K562 treated with DMSO at 1 percent for 24 hours (cell line): ENCODE data around the gene RUNDC3A. TPM values are rescaled to one million over a fixed set of nuclear protein-coding genes. Genes with fewer than 3 reads are reported as not detected.

ENCODE experiments used
- total RNA-seq: library from RNA; unstranded; fragments of 300-600 nt; gene quantifications from 2 replicates; pipeline ENCODE4 v1.2.3, GENCODE V29; 2022; ENCODE audit warnings: low read depth; ENCODE audit not compliant: insufficient read depth

Gene RUNDC3A
- total RNA-seq, result 0.30 TPM in 1 of 2 replicates, not detected in the other

GRCh38 chr17:44308320-44308818 is at the start of gene RUNDC3A:
RUNDC3A (plus strand) TSS chr17:44308601; CDS start chr17:44308833, 232 bp downstream.

GRCh38 chr17:44267818-44268490 is 40.4 kb upstream of the RUNDC3A start, which contains the start of gene SLC4A1:
SLC4A1 (minus strand) TSS chr17:44268135; CDS start chr17:44262866, 5,269 bp downstream.

GRCh38 chr17:44324571-44325275 is 16.3 kb downstream of the RUNDC3A start, which contains the start of gene SLC25A39:
SLC25A39 (minus strand) TSS chr17:44324823; CDS start chr17:44323562, 1,261 bp downstream.

GRCh38 chr17:44344939-44345453 is 36.6 kb downstream of the RUNDC3A start, which contains the start of gene GRN:
GRN (plus strand) TSS chr17:44345302; CDS start chr17:44349165, 3,863 bp downstream.

GRCh38 chr17:44363613-44364159 is 55.3 kb downstream of the RUNDC3A start, which contains the start of gene FAM171A2:
FAM171A2 (minus strand) TSS chr17:44363853; CDS start chr17:44363714, 139 bp downstream.

Other genes starting within 250 kb of the RUNDC3A start
- gene LSM12, start 241.9 kb upstream of the RUNDC3A start, total RNA-seq, result 26.5 and 29.9 TPM in 2 replicates
- 59.0 and 66.9 TPM in 2 replicates for gene G6PC3, start 237.9 kb upstream of the RUNDC3A start, total RNA-seq
- gene HDAC5, start 185.0 kb upstream of the RUNDC3A start, total RNA-seq, result 59.0 and 61.9 TPM in 2 replicates
- gene HROB, start 166.7 kb upstream of the RUNDC3A start, total RNA-seq, result 15.4 and 17.5 TPM in 2 replicates
- gene ASB16, start 137.9 kb upstream of the RUNDC3A start, total RNA-seq, result 0.41 and 0.53 TPM in 2 replicates
- 31.6 and 34.0 TPM in 2 replicates for gene TMUB2, start 121.6 kb upstream of the RUNDC3A start, total RNA-seq
- 50.7 and 54.3 TPM in 2 replicates for gene ATXN7L3, start 108.7 kb upstream of the RUNDC3A start, total RNA-seq
- 51.2 and 52.5 TPM in 2 replicates for gene UBTF, start 88.9 kb upstream of the RUNDC3A start, total RNA-seq
- gene SLC4A1, start 40.5 kb upstream of the RUNDC3A start, total RNA-seq, result 1.5 and 1.9 TPM in 2 replicates
- gene SLC25A39, start 16.2 kb downstream of the RUNDC3A start, total RNA-seq, result 246 and 286 TPM in 2 replicates
- 421 and 465 TPM in 2 replicates for gene GRN, start 36.7 kb downstream of the RUNDC3A start, total RNA-seq
- 22.7 and 24.8 TPM in 2 replicates for gene FAM171A2, start 55.3 kb downstream of the RUNDC3A start, total RNA-seq
- gene ITGA2B, start 81.0 kb downstream of the RUNDC3A start, total RNA-seq, result 4.7 and 5.3 TPM in 2 replicates
- 16.9 and 18.5 TPM in 2 replicates for gene GPATCH8, start 194.8 kb downstream of the RUNDC3A start, total RNA-seq
- 16.1 and 18.5 TPM in 2 replicates for gene FZD2, start 248.9 kb downstream of the RUNDC3A start, total RNA-seq